HEK293 (cell line): ENCODE measurements around the gene CLDN16.

Experiments used
- CTCF ChIA-PET: fragments of 350-600 bp; formaldehyde crosslinking; extraction: SDS; loops from one replicate; lab custom pipeline; 2021; ENCODE audit warnings: antibody characterized with exemption; lab: Yijun Ruan, JAX
- POLR2A ChIA-PET: fragments of 300-600 bp; formaldehyde crosslinking; extraction: SDS; loops from one replicate; lab custom pipeline; 2020; ENCODE audit warnings: antibody characterized with exemption, inconsistent platforms; lab: Yijun Ruan, JAX
- H3K27ac ChIP-seq: fragments of 200-500 bp; sonication (Bioruptor generic); 2 replicates; pipeline ENCODE4 v1.5.1; 2014; ENCODE audit warnings: low read depth, low read length, control low read depth, inconsistent platforms; ENCODE audit errors: extremely low read depth
- H3K36me3 ChIP-seq, 2 experiments: fragments of 200-500 bp in 1 of 2; sonication (Bioruptor generic) in 1 of 2; 1 replicate in 1 of 2; 2 replicates in 1 of 2; pipeline ENCODE4 v1.5.1; 2014 to 2017; ENCODE audit warnings: inconsistent platforms in 2 of 2, low read length in 2 of 2; ENCODE audit not compliant: control insufficient read depth in 2 of 2, insufficient read depth in 1 of 2
- H3K4me1 ChIP-seq: fragments of 200-500 bp; sonication (Bioruptor generic); 2 replicates; pipeline ENCODE4 v1.5.1; 2014; ENCODE audit warnings: mild to moderate bottlenecking, low read length, inconsistent platforms; ENCODE audit not compliant: control insufficient read depth, insufficient read depth
- H3K4me3 ChIP-seq: 2 replicates; pipeline ENCODE4 v1.5.1; 2011; ENCODE audit warnings: low read depth, mild to moderate bottlenecking, control low read depth, low read length, moderate library complexity
- H3K9me3 ChIP-seq: fragments of 200-500 bp; sonication (Bioruptor generic); 2 replicates; pipeline ENCODE4 v1.5.1; 2014; ENCODE audit warnings: low read depth, low read length, inconsistent platforms; ENCODE audit not compliant: control insufficient read depth, insufficient read depth
- HOXC10 ChIP-seq: sonication (generic); formaldehyde crosslinking; IDR thresholded peaks from 2 replicates; pipeline ENCODE4 v1.8.1; 2023; ENCODE audit warnings: mild to moderate bottlenecking, missing genetic modification reagents
- IKZF3 ChIP-seq: fragments of 450-650 bp; IDR thresholded peaks from 2 replicates; pipeline ENCODE4 v1.5.0; 2018; ENCODE audit warnings: missing biosample characterization, mild to moderate bottlenecking, missing genetic modification characterization, moderate library complexity
- KLF17 ChIP-seq: fragments of 450-650 bp; formaldehyde crosslinking; IDR thresholded peaks from 2 replicates; pipeline ENCODE4 v1.5.1; 2016; ENCODE audit warnings: missing biosample characterization, missing genetic modification characterization
- REST ChIP-seq: fragments of 450-650 bp; formaldehyde crosslinking; IDR thresholded peaks from 2 replicates; pipeline ENCODE4 v1.5.1; 2016; ENCODE audit warnings: missing biosample characterization, missing genetic modification characterization
- ZBTB21 ChIP-seq: fragments of 450-650 bp; formaldehyde crosslinking; IDR thresholded peaks from 2 replicates; pipeline ENCODE4 v1.5.1; 2017; ENCODE audit warnings: missing biosample characterization, missing genetic modification characterization
- ZFP37 ChIP-seq: fragments of 450-650 bp; formaldehyde crosslinking; IDR thresholded peaks from 2 replicates; pipeline ENCODE4 v1.5.1; 2016; ENCODE audit warnings: missing biosample characterization, missing genetic modification characterization
- ZNF155 ChIP-seq: fragments of 450-650 bp; formaldehyde crosslinking; IDR thresholded peaks from 2 replicates; pipeline ENCODE4 v1.5.1; 2016; ENCODE audit warnings: missing biosample characterization, missing genetic modification characterization
- ZNF2 ChIP-seq: fragments of 450-650 bp; formaldehyde crosslinking; IDR thresholded peaks from 2 replicates; pipeline ENCODE4 v1.5.1; 2016; ENCODE audit warnings: missing biosample characterization, missing genetic modification characterization
- ZNF202 ChIP-seq: fragments of 450-650 bp; formaldehyde crosslinking; IDR thresholded peaks from 2 replicates; pipeline ENCODE4 v1.5.1; 2016; ENCODE audit warnings: missing biosample characterization, missing genetic modification characterization, borderline replicate concordance
- ZNF211 ChIP-seq: fragments of 450-650 bp; formaldehyde crosslinking; IDR thresholded peaks from 2 replicates; pipeline ENCODE4 v1.5.1; 2016; ENCODE audit warnings: low read depth, missing biosample characterization, missing genetic modification characterization
- ZNF214 ChIP-seq: fragments of 450-650 bp; formaldehyde crosslinking; IDR thresholded peaks from 2 replicates; pipeline ENCODE4 v1.5.1; 2017; ENCODE audit warnings: missing biosample characterization, mild to moderate bottlenecking, missing genetic modification characterization, borderline replicate concordance
- ZNF311 ChIP-seq: fragments of 450-650 bp; formaldehyde crosslinking; IDR thresholded peaks from 2 replicates; pipeline ENCODE4 v1.5.1; 2017; ENCODE audit warnings: missing biosample characterization, missing genetic modification characterization, borderline replicate concordance
- ZNF48 ChIP-seq: fragments of 450-650 bp; formaldehyde crosslinking; IDR thresholded peaks from 2 replicates; pipeline ENCODE4 v1.5.1; 2016; ENCODE audit warnings: missing biosample characterization, missing genetic modification characterization
- ZNF747 ChIP-seq: fragments of 450-650 bp; formaldehyde crosslinking; IDR thresholded peaks from 2 replicates; pipeline ENCODE4 v1.5.1; 2016; ENCODE audit warnings: missing biosample characterization, missing genetic modification characterization
- ZNF776 ChIP-seq: fragments of 450-650 bp; formaldehyde crosslinking; IDR thresholded peaks from 2 replicates; pipeline ENCODE4 v1.5.0; 2017; ENCODE audit warnings: missing biosample characterization, missing genetic modification characterization, borderline replicate concordance
- ZNF785 ChIP-seq: fragments of 450-650 bp; formaldehyde crosslinking; IDR thresholded peaks from 2 replicates; pipeline ENCODE4 v1.5.1; 2016; ENCODE audit warnings: missing biosample characterization, missing genetic modification characterization

CLDN16 gene

GRCh38 chr3:190444576-190445145 is 56.7 kb downstream of the CLDN16 start (continued):
- TF ChIP-seq ZNF48 (tag by site-specific recombination) (no peak), ZNF785 (tag by site-specific recombination) (no peak), ZNF155 (no peak), IKZF3 (tag by site-specific recombination) (no peak), ZBTB21 (tag by site-specific recombination) (no peak)

GRCh38 chr3:190446573-190447279 is 58.8 kb downstream of the CLDN16 start:
- Histone ChIP-seq H3K27ac (no peak overlapping the region), H3K4me1 (no peaks in the 10 kb centered on the region), H3K9me3 (no peaks in the 10 kb centered on the region), H3K4me3 (no peak overlapping the region), H3K36me3 (no peaks in the 10 kb centered on the region)
- TF ChIP-seq ZFP37 (tag by site-specific recombination), result no peak
- TF ChIP-seq ZNF211 (tag by site-specific recombination), result no peak
- TF ChIP-seq ZNF747 (tag by site-specific recombination), result no peak
- no peak for TF ChIP-seq KLF17 (tag by site-specific recombination)
- no peak for TF ChIP-seq REST (tag by site-specific recombination)
- no peak for TF ChIP-seq HOXC10 (CRISPR knock-in tag)
- CTCF ChIA-PET, result interaction anchor here (0.7 to 0.9 kb wide), 3 partner anchors 98 to 485 kb away, joined by 3 read pairs; no protein-coding TSS in a partner anchor
- POLR2A ChIA-PET, result no interaction called here

GRCh38 chr3:190448256-190448655 is 60.3 kb downstream of the CLDN16 start:
- no peaks in the 10 kb centered on the region for H3K4me1 ChIP-seq
- H3K27ac ChIP-seq, result no peak overlapping the region
- H3K4me3 ChIP-seq, result no peak overlapping the region
- ChIA-PET POLR2A (no interaction called here), CTCF (interaction anchor here (0.6 to 0.9 kb wide), 3 partner anchors 24 to 1006 kb away, joined by 3 read pairs; no protein-coding TSS in a partner anchor)
- no peaks in the 10 kb centered on the region for H3K36me3 ChIP-seq
- TF ChIP-seq ZNF2 (tag by site-specific recombination) (no peak), ZNF202 (tag by site-specific recombination) (no peak), ZNF776 (tag by site-specific recombination) (no peak), ZNF214 (tag by site-specific recombination) (no peak), ZNF311 (tag by site-specific recombination) (no peak)
- no peaks in the 10 kb centered on the region for H3K9me3 ChIP-seq
